Esophagus (tissue), 2 donors: ENCODE results near the gene PLCB1. TPM values are rescaled to one million over a fixed set of nuclear protein-coding genes. Genes with fewer than 3 reads are reported as not detected.
A peak's percentile ranks its signal among the peaks of the same experiment; 100 is the strongest.
"Not testable (repeated sequence)": the region's sequence is repeated elsewhere in the genome, so short reads cannot be mapped to it uniquely, and the experiment has no call there.

Experiments used
- H3K27ac ChIP-seq, 2 donors: one replicate each; pipeline ENCODE4 v1.5.1; 2013; ENCODE audit warnings: low read depth in 2 of 2, mild to moderate bottlenecking in 2 of 2, inconsistent platforms in 1 of 2, low read length in 1 of 2, moderate library complexity in 1 of 2
- H3K27me3 ChIP-seq, 2 donors: one replicate each; pipeline ENCODE4 v1.6.1; 2013; ENCODE audit warnings: low read length in 2 of 2, control low read depth in 1 of 2, mild to moderate bottlenecking in 1 of 2; ENCODE audit not compliant: insufficient read depth in 2 of 2, control insufficient read depth in 1 of 2
- H3K36me3 ChIP-seq, 2 donors: one replicate each; pipeline ENCODE4 v1.6.1; 2013; ENCODE audit warnings: low read length in 1 of 2; ENCODE audit not compliant: control insufficient read depth in 2 of 2, insufficient read depth in 2 of 2
- H3K4me1 ChIP-seq, 2 donors: one replicate each; pipeline ENCODE4 v1.6.1; 2013; ENCODE audit warnings: low read length in 1 of 2; ENCODE audit not compliant: control insufficient read depth in 2 of 2, insufficient read depth in 2 of 2
- H3K4me3 ChIP-seq, 2 donors: one replicate each; pipeline ENCODE4 v1.5.1; 2013; ENCODE audit warnings: low read length in 2 of 2, mild to moderate bottlenecking in 2 of 2, low read depth in 1 of 2, moderate library complexity in 1 of 2
- H3K9me3 ChIP-seq, 2 donors: one replicate each; pipeline ENCODE4 v1.6.1; 2013; ENCODE audit warnings: mild to moderate bottlenecking in 2 of 2, low read depth in 1 of 2, low read length in 1 of 2, moderate library complexity in 1 of 2; ENCODE audit not compliant: control insufficient read depth in 2 of 2, insufficient read depth in 1 of 2
- WGBS, 2 donors: extraction: QIAGEN DNeasy Blood & Tissue Kit; methylation state at CpG; one replicate each; pipeline ENCODE4 v1.1.7; 2013; 5-methylcytosine and 5-hydroxymethylcytosine counted together
- polyA plus RNA-seq, 2 donors: library from polyadenylated mRNA; stranded (reverse); fragments of 200-250 nt; gene quantifications; one replicate each; pipeline ENCODE4 v1.2.3, GENCODE V29; 2013
- donor health status: healthy with polysubstance abuse.
- donor health status: Bipolar disorder and iron deficiency.

The PLCB1 gene
- polyA plus RNA-seq, 2 donors, result 1.7 to 3.0 TPM

DNA sequence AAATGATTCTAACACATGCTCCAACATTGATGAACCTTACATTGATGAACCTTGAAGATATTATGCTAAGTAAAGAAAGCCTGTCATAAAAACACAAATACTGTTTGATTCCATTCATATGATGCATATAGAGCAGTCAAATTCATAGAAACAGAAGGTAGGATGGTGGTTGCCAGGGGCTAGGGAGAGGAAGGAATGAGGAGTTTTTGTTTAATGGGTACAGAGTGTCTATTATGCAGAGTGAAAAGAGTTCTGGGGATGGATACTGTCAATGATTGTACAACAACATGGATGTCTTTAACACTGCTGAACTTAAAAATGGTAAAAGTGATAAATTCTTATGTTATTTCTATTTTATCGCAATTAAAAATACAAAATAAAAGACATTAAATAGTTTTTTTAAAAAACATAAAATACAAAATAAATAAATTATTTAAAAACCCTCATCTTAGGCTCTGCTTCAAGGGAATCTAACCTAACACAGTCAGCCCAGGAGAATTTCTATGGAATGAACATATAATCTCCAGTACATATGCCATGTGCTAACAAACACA, 451.0 kb downstream of the PLCB1 start:
- 92 to 97% methylated on average over 1 of the region's 1 CpG for WGBS, 2 donors
- H3K4me3 ChIP-seq, result no peak overlapping the region
- H3K9me3 ChIP-seq, result no peaks in the 10 kb centered on the region
- H3K36me3 ChIP-seq, result no peaks in the 10 kb centered on the region
- no peaks in the 10 kb centered on the region for H3K4me1 ChIP-seq
- H3K27ac ChIP-seq, result no peak overlapping the region
- no peaks in the 10 kb centered on the region for H3K27me3 ChIP-seq

DNA sequence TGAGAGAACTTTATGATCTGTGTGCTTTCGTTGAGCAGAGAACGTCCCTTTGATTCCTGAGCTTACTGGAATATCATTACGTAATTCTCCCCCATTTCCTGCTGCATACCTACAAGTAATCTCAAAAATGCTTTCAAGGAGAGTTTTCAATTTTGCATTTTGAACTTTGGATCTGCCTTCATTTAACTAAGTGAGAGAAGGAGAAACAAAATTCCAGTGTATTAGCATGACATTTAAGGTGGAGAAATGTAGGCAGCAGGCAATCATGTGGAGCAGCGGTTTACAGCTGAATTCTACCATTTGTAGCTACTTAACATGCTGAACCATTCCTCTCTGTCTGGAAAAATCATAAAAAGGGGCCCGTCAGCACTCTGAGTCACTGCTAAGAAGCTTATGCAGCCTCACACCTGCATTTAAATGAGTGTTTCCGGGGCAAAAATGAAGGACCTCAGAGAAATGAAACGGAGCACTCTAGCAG, 451.5 kb downstream of the PLCB1 start:
- Histone ChIP-seq H3K4me1 (no peaks in the 10 kb centered on the region), H3K36me3 (no peaks in the 10 kb centered on the region), H3K9me3 (no peaks in the 10 kb centered on the region), H3K27me3 (no peaks in the 10 kb centered on the region), H3K4me3 (no peak overlapping the region), H3K27ac (no peak overlapping the region)
- WGBS, 2 donors, result 74 to 84% methylated on average over 7 of the region's 7 CpGs

DNA sequence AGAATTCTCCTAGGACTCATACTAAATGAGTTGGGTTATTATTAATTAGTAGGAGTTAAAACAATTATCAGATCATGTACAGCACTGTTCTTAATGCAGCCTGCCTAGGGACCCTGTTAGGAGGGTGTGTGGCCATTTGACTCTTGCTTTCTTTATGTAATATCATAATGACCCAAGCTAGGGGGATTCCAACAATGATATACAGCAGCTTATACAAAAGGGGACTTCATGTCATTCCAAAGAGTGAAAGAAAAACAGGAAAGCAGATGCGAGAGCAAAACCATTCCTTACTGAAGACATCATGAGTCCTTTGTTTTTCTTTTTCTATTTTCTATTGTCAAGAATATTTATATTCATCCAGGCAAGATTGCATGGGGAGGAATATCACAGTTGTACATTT, 455.2 kb downstream of the PLCB1 start:
- H3K27ac ChIP-seq, result no peak overlapping the region
- no peaks in the 10 kb centered on the region for H3K9me3 ChIP-seq
- no peaks in the 10 kb centered on the region for H3K4me1 ChIP-seq
- H3K27me3 ChIP-seq, result no peaks in the 10 kb centered on the region
- no peak overlapping the region for H3K4me3 ChIP-seq
- H3K36me3 ChIP-seq, result no peaks in the 10 kb centered on the region
- 70 to 83% methylated on average over 1 of the region's 1 CpG for WGBS, 2 donors

DNA sequence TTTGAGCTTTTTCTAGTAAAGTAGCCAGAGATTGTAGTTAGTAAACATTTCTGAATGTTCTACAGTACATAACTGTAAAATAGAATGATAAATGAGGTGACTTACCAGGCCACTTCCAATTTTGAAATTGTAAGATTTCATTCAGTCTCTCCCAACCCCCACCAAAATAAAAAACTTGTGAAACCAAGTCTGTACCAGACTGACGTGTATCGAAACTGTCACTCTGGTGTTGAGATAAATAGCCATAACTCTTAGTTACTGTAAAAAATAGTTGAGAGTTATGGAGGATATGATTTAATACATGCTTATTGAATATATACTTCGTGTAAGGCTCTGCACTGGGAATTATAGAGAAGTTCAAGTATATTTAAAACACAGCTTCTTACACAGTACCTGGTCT, 455.7 kb downstream of the PLCB1 start:
- 77 to 81% methylated on average over 3 of the region's 3 CpGs for WGBS, 2 donors
- no peaks in the 10 kb centered on the region for H3K36me3 ChIP-seq

DNA sequence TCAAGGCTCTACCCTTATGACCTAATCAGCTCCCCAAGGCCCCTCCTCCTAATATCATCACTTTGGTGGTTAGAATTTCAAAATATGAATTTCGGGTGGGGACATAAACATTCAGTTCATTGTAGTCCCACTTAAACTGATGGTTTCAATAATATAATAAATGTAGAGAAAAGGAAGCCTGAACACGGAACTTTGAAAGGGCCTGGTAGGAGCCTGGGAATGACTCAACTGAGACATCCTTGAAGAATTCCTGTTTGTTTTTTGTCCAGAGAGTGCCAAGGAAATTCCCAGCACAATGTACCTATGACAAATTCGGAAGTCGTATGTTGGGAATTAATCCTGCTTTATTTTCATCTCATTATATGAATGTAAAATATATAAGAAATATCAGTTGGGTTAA, 457.9 kb downstream of the PLCB1 start:
- Histone ChIP-seq H3K27me3 (no peaks in the 10 kb centered on the region), H3K9me3 (peaks cover 0 to 3% of the 10 kb centered on the region in 2 donors), H3K4me1 (peaks cover 0 to 3% of the 10 kb centered on the region in 2 donors), H3K36me3 (no peaks in the 10 kb centered on the region), H3K4me3 (no peak overlapping the region), H3K27ac (no peak overlapping the region)
- 83% methylated on average over 4 of the region's 4 CpGs for WGBS, 2 donors

More for the DNA sequence above, 455.7 kb downstream of the PLCB1 start:
- no peaks in the 10 kb centered on the region for H3K4me1 ChIP-seq
- no peak overlapping the region for H3K4me3 ChIP-seq
- H3K27ac ChIP-seq, result no peak overlapping the region
- H3K9me3 ChIP-seq, result no peaks in the 10 kb centered on the region
- no peaks in the 10 kb centered on the region for H3K27me3 ChIP-seq

DNA sequence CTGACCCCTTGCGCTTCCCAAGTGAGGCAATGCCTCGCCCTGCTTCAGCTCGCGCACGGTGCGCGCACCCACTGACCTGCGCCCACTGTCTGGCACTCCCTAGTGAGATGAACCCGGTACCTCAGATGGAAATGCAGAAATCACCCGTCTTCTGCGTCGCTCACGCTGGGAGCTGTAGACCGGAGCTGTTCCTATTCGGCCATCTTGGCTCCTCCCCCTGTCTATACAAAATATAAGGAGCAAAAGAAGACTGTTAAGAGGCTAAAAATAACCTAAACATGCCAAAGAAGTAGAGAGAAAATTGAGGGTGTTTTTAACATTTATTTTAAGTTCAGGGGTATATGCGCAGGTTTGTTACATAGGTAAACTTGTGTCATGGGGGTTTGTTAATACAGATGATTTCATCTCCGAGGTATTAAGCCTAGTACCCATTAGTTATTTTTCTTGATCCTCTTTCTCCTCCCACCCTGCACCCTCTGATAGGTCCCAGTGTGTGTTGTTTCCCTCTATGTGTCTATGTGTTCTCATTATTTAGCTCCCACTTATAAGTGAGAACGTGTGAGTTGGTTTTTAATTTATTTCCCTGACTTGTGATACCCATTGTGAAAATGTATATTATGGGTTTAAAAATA, 469.0 kb downstream of the PLCB1 start:
- not testable (repeated sequence) for H3K4me1 ChIP-seq, H3K27ac ChIP-seq, H3K27me3 ChIP-seq, H3K9me3 ChIP-seq, H3K36me3 ChIP-seq
- H3K4me3 ChIP-seq, result peak overlapping the region in 1 of 2 donors; percentile 19
- WGBS, 2 donors, result 78 to 83% methylated on average over 6 to 16 of the region's 18 CpGs

DNA sequence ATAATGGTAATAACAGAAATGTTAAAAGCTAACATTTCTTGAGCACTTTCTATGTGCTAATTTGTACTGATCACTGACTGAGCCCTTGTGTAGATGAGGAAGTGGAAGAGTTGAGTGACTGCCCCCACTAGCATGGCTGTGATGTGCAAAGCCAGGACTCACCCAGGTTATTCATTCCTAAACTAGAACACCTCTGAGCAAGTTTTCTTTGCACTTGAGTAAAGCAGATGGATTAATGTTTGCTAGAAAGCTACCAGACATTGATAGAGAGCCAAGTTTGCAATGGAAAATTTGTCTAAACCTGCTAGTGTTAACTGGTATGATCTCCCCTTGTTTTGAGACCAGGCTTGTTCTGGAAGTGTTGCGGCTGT, 469.5 kb downstream of the PLCB1 start:
- no peak overlapping the region for H3K27ac ChIP-seq
- H3K4me3 ChIP-seq, result no peak overlapping the region
- no peaks in the 10 kb centered on the region for H3K9me3 ChIP-seq
- no peaks in the 10 kb centered on the region for H3K36me3 ChIP-seq
- H3K4me1 ChIP-seq, result no peaks in the 10 kb centered on the region
- H3K27me3 ChIP-seq, result no peaks in the 10 kb centered on the region
- WGBS, 2 donors, result 57 to 76% methylated on average over 1 of the region's 1 CpG

DNA sequence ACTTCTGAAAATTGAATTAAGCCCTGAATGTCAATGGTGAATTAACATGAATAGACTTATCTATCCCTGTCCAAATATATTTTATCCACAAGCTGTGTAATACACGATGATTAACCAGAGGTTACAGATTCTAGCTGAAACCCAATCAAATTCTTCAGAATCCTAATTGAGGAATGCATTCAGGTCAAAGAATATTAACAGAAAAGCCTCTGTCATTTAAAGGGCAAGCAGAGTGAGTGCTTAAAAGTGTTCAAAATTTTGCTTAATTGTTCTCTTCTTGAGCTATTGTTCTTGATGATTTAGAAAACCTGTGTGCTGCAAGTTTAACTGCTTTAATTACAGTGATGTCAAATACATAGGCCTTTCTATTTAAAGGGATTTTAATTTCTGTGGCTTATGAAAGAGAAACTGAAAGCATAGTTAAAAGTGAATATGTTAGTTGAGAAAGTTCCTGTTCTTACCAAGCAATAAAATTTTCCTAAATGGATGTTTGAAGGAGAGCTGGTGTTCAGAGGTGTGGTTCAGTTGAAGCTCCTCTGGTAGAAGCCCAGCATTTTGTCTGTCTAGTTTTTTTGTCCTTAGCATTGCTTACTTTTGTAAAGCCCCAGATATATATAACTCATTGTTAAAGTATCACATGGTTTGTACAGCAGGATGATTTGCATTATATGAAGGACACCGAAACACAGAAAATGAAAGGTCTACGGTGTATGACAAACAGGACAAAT, 470.5 kb downstream of the PLCB1 start:
- H3K36me3 ChIP-seq, result no peaks in the 10 kb centered on the region
- no peaks in the 10 kb centered on the region for H3K27me3 ChIP-seq
- WGBS, 2 donors, result 45 to 47% methylated on average over 3 of the region's 3 CpGs
- no peak overlapping the region for H3K27ac ChIP-seq
- H3K4me1 ChIP-seq, result no peaks in the 10 kb centered on the region
- H3K4me3 ChIP-seq, result no peak overlapping the region
- H3K9me3 ChIP-seq, result no peaks in the 10 kb centered on the region

DNA sequence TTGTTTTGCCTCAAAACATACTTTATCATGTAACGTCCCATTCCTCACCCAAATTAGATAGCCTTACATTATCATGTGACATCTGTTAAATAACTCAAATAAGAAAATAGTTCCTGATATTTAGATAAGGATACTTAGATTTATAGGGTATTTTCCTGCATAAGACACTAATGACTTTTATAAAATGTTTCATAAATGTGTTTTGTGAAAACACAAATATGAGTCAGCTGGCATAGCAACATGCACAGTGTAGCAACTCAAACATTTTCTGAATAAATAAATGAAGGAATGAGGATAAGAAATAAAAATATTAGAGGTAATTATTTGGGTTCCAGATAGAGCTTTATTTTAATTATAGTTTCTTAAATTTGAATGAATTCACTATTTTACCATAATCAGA, 476.4 kb downstream of the PLCB1 start:
- WGBS, 2 donors, result 53 to 59% methylated on average over 1 of the region's 1 CpG
- Histone ChIP-seq H3K4me3 (no peak overlapping the region), H3K36me3 (no peaks in the 10 kb centered on the region)

DNA sequence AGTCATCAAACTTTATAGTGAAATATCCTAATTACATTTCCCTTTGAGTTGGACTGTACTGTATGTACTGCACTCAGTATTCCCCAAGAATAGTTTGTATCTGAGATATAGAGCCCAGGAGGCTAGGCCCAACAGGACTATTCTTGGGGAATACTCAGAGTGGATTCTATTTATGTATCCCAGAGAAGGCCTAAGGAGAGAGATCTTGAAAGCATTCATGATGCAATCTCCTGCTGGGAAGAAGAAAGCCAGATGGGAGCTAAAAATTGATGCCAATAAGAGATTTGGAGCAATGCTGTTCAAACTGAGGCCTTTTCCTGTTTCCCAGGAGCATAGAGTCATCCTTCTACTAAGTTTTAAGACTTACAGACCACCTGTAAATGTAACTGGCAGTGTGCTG, 484.7 kb downstream of the PLCB1 start:
- Histone ChIP-seq H3K9me3 (no peaks in the 10 kb centered on the region), H3K27me3 (no peaks in the 10 kb centered on the region), H3K36me3 (no peaks in the 10 kb centered on the region), H3K4me1 (no peaks in the 10 kb centered on the region), H3K27ac (no peak overlapping the region), H3K4me3 (no peak overlapping the region)

More for the DNA sequence above, 476.4 kb downstream of the PLCB1 start:
- Histone ChIP-seq H3K4me1 (no peaks in the 10 kb centered on the region), H3K27me3 (no peaks in the 10 kb centered on the region), H3K9me3 (no peaks in the 10 kb centered on the region), H3K27ac (no peak overlapping the region)
